NT2/D1 (cell line): ENCODE measurements around the gene PHACTR3.

ENCODE experiments used
- SUZ12 ChIP-seq: IDR thresholded peaks from 2 replicates; pipeline ENCODE4 v1.6.1; 2011; ENCODE audit not compliant: insufficient read length, insufficient read depth; ENCODE audit errors: extremely low read depth
- ZNF274 ChIP-seq: IDR thresholded peaks from 2 replicates; pipeline ENCODE4 v1.6.1; 2011; ENCODE audit warnings: mild to moderate bottlenecking, low read depth, low read length

GRCh38 chr20:59599941-59600340 lies 4.4 kb upstream of the PHACTR3 start:
- TF ChIP-seq ZNF274: no peak
- no peak for TF ChIP-seq SUZ12
